NCI-H2196 (cell line): Measurements from ENCODE around the gene UBXN6.

Source experiments
- DNase-seq: peaks from one replicate; lab custom pipeline; 2025; ENCODE audit not compliant: unreplicated experiment; lab: John Stamatoyannopoulos, UW

UBXN6 gene

DNA sequence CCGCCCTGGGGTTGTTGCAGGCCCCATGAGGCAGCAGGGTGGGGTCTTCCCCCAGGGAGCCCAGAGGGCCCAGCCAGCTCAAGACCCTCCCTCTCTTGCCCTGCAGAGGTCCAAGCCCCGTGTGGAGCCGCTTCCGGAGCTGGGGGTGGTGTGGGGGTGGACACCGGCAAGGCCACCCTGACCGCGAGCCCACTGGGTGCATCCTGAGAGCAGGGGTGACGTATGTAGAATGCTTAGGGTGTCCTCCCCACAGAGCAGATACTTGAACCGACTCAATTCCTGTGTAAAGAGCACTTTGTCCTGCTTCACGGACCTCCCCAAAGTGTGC lies 14.8 kb downstream of the UBXN6 start:
- no peak for DNase-seq

DNA sequence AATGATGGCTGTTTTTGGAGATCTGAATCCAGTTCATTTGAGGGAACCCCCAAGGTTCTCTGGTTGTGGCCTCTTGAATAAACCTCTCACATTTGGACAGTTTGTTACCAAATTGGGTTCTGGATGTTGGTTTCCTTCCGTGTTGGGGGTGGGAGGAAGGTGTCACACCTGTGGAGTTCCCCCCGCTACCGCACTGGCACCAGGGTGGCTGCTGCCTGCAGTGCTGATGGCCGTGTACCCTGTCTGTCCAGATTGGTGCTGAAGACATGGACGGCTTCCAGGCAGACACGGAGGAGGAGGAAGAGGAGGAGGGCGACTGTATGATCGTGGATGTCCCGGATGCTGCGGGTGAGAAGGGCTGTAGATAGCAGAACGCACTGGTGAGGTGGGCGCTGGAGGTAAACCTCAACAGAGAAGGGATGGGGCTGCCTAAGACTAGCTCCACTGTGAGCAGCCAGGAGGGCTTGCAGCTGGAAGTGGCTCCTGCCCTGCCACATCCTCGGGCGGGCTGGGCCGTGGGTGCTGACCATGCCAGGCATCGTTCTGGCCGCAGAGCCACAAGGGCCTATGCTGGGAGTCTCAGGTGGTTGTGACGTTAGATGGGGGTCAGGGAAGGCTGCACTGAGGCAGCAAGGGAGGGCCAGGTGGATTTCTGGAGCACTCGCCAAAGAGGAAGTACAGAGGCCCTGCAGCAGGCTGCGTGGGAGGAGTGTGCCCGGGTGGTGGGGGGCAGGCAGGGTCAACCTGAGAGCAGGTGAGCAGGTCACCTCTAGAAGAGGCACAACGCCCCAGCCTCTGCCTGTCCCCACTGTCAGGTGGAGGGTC lies 15.4 kb downstream of the UBXN6 start:
- no peak for DNase-seq

DNA sequence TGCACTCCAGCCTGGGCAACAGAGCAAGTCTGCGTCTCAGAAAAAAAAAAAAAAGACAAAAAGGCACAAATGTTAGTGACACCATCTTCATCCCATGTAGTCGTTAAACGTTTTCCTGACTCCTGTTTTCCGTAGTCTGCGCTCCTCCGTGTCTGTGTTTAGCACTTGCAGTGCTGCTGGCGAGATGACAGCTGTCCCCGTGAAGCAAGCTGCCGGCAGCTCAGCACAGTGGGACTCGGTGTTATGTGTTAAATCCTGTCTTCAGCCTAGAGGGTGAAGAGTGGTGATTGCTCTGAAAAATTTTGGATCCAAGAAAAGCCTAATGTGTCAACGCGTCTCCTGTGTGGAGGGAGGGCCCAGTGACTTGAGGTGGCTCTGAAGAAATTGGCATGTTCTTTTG lies 18.4 kb downstream of the UBXN6 start:
- no peak for DNase-seq

DNA sequence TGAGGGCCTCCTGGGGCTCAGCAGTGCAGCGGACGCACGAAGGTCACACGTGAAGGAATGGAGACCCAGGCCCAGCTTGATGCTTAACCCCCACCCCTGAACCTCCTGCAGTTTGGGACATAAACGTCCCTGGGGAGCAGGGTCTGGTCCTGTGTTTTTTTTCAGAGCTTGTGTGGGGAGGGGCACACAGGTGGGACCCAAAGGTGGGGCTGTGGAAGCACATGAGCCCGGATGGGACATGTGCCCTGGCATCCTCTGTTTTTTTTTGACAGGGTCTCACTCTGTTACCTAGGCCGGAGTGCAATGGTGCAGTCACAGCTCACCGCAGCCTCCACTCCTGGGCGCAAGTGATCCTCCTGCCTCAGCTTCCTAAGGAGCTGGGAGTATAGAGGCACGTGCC lies 20.5 kb downstream of the UBXN6 start:
- no peak for DNase-seq

DNA sequence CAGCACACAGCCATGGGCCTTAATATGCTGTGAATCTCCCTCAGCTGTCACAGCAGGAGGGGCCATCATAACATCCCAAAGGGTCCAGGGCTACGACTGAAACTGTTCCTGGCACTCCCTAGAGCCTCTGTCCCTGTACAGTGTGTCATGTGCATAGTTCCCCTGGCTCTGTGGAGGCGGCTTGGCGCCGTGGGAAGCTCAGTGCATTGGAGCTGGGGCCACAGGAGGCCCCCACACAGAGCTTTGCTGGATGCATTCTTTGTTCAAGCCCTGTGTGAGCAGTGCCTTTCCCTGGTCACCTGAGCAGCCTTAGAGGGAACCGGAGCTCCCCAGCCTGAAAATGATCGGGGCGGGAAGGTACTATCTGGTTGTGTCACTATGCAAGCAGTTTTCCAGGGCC lies 21.4 kb downstream of the UBXN6 start:
- no peak for DNase-seq

DNA sequence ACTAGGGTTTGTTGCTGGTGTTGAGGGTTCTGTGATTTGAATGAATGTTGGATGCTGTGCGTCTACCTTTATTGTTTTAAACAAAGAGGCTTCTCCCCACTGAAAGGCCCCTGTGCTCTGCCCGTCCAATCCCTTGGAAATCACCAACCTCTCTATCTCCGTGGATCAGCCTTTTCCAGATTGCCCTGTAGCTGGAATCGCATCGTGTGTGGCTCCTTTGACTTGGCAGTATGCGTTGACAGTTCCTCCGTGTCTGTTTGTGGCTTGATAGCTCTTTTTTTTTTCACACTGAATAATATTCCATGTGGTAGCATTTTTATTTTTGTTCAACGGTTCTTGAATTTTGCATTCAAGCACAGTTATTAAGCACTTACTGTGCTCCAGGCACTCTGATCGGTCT lies 23.2 kb downstream of the UBXN6 start:
- DNase-seq, result no peak

DNA sequence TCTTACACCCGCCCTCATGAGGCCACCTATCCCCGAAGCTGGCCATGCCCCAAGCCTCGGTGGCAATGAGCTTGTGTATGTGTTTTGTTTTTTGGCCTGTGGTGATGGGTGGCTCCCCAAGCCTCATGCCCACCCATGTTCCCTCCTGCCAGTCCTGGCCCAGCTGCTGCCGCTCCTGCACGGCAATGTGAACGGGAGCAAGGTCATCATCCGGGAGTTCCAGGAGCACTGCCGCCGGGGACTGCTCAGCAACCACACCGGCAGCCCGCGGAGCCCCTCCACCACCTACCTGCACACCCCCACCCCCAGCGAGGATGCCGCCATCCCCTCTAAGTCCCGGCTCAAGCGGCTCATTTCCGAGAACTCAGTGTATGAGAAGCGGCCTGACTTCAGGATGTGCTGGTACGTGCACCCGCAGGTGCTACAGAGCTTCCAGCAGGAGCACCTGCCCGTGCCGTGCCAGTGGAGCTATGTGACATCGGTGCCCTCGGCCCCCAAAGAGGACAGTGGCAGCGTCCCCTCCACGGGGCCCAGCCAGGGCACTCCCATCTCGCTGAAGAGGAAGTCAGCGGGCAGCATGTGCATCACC lies 24.6 kb downstream of the UBXN6 start:
- DNase-seq, result no peak

DNA sequence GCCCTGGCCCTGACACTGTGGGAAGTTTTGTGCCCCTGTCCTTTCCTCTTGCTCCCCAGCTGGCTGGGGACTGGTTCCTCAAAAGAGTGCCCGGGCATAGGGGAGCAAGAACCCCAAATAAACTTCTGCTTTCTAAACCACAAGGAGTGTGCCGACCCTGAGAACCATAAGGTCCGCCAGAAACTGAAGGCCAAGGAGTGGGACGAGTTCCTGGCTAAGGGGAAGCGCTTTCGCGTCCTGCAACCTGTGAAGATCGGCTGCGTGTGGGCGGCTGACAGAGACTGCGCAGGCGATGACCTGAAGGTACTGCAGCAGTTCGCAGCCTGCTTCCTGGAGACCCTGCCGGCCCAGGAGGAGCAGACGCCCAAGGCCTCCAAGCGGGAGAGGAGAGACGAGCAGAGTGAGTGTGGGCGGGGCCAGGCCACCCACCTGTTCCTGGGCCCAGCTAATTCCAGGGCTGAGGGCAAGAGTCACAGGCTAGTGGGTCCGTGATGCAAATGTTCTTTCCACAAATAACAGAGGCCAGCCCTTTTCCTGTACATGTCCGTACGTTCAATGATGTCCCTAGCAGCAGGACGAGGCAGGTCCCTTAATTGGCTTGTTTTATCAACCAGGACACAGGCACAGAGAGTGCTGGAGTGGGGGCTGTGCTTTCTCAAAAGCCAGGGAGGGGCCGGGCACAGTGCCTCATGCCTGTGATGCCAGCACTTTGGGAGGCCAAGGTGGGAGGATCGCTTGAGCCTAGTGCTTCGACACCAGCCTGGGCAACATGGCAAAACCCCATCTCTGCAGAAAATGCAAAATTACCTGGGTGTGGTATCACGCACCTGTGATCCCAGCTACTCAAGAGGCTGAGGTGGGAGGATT lies 25.6 kb downstream of the UBXN6 start:
- DNase-seq, result no peak

DNA sequence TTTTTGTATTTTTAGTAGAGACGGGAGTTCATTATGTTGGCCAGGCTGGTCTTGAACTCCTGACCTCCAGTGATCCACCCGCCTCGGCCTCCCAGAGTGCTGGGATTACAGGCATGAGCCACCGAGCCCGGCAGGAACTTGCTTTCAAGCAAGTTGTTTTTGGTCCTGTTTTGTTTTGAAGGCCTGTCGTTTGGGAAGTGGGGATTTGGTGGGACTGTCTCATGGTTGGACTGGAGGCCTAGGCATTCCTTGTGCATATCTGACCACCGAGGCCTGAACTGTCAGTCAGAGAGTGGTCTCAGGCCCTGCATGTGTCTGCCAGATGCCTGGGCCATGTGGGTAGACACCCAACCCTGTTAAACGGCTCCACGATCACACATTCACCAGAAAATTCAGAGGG lies 26.3 kb downstream of the UBXN6 start:
- no peak for DNase-seq

DNA sequence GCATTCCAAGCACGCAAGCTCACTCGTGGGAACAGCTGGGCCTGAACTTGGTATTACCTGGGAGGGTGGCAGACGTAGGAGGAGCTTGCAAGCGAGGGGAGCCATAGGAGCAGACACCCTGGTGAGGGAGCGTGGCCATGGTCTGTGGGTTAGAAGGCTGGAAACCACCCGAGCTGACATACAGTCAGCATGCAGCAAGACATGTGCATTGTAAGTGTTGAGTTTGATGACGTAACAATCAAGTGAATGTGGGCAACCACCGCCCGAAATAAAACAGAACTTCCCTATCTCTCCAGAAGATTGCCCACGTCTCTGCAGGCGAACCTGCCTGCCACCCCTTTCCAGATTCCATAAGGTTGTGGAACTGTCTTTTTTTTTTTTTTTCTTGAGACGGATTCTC lies 26.8 kb downstream of the UBXN6 start:
- DNase-seq, result no peak

DNA sequence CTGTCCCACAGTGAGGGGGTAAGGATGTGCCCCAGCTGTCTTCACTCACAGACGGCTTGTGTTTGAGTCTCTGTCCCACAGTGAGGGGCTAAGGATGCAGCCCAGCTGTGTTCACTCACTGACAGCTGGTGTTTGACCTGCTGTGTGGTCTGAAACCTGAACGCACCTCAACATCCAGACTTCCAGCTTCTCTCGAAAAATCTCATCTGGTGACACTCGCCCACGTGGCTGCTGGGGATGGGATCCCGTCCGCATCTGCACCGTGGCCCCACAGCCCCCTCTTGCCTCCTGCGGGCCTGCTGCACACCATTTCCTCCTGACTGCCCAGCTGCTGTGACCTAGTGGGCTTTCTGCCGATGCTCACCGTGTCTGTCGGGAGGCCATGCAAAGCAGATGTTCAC lies 27.8 kb downstream of the UBXN6 start:
- no peak for DNase-seq

DNA sequence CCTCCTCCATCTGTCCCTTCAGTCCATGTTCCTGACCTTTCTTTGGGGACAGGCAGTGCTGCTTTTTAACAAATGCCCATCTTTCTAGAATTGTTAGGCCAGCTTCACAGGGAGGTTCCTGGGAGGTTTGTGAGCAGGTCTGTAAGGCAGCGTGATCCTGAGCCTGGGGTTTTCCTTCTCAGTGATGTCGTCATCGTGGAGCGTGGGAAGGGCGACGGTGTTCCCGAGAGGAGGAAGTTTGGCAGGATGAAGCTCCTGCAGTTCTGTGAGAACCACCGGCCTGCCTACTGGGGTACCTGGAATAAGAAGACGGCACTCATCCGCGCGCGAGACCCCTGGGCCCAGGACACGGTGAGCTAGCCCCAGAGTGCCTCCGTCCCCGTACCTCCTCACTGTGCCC lies 28.3 kb downstream of the UBXN6 start:
- no peak for DNase-seq

DNA sequence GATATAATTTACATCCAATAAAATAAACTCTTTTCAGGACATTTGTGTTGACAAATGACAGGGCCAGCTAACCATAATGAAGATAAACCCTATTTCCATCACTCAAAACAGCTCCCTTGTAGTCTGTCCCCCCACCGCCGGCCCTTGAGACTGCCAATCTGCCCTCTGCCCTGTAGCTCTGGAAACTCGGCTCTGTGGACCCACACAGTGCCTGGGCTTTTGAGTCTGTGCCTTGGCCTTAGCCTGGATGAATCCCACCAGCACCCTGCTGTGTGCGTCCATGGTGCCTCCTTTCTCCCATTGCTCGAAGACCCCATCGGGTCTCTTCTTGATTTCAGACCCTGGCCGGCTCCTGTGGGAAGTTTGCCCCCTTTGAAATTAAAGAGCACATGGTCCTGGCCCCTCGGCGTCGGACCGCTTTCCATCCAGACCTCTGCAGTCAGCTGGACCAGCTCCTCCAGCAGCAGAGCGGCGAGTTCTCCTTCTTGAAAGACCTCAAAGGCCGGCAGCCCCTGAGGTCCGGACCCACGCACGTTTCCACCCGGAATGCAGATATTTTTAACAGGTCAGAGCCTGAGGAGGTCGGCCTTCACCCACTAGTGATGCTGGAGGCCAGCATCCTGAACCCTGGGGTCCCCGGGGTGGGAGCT lies 29.1 kb downstream of the UBXN6 start:
- DNase-seq, result no peak

DNA sequence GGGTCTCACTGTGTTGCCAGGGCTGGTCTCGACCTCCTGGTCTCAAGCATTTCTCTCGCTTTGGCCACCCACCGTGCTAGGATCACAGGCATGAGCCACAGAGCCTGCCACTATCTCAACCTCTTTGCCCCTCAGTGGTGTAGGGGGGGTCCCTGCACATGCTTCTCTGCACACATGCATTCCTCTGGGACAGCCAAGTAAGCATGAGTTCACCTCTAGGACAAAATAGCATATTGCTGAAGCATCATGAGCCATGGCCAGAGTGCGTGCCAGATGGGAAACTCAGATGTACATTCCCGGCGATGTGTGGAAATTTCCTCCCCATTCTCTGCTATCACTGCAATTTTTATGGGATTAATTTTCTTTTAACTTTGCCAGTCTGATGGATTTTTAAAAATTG lies 32.1 kb downstream of the UBXN6 start:
- no peak for DNase-seq

DNA sequence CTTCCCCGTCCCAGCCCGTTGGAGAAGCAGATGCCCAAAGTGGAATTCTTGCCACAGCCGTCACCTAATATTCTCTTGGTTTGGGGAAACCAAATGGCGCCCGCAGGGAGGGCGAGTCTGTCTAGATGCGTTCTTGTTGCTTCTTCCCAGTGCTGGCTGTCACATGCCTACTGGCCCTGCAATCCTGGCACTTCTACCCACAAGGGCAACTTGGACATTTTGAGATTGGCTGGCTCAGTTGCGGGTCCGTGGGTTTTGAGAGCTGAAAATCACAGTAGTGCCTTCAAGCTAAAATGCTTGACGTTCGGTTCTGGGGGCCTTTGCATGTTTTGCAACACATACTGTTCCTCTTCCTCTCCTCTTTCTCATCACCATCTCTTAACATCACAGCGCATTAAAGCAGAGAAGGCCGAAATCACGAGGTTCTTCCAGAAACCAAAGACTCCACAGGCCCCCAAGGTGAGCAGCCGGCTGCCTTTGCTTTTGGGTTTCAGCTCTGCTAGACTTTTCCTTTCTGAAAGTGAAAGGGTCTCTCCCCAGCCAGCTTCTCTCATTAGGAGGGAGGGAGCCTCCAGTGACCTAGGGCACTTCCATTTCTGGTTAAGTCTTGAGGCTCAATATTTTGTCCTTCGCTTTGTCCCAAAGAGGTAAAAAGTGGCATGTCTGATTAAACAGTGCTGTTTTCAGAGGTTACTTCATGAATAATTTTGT lies 34.0 kb downstream of the UBXN6 start:
- no peak for DNase-seq

DNA sequence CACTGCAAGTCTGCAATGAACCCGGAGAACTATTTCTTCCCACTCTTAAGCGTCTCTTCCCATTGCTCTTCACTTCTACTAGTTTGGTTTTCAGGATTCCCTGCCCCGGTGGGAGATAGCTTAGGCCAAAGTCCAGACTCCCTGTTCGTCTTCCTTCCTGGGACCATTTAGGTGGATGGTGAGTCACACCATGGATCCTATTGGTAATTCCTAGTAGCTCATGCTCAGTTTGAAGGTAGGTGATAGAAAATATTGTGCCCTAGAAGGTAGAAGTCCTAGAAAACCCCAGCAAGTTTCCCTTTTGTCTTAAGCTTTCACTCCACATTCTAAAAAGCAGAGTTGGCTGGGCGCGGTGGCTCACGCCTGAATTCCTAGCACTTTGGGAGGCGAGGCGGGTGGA lies 41.3 kb downstream of the UBXN6 start:
- no peak for DNase-seq

DNA sequence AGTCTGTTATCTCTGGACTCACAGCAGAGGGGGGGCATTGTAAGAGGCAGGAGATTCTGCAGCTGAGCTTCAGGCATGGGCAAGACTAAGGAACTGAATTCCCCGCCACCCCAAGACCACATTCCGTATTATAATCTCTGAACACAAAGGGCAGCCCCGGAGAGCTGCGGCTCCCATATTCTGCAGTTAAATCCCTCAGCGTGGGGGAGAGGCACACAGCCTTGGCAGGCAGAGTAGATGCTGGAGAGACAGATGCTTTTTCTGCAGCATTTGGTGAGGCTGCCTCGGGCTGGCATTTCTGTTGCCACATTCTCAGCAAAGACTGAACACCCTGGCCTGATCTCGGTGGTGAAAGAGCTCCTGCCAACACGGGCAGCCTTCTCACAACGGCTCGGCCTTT lies 42.2 kb downstream of the UBXN6 start:
- DNase-seq, result no peak

DNA sequence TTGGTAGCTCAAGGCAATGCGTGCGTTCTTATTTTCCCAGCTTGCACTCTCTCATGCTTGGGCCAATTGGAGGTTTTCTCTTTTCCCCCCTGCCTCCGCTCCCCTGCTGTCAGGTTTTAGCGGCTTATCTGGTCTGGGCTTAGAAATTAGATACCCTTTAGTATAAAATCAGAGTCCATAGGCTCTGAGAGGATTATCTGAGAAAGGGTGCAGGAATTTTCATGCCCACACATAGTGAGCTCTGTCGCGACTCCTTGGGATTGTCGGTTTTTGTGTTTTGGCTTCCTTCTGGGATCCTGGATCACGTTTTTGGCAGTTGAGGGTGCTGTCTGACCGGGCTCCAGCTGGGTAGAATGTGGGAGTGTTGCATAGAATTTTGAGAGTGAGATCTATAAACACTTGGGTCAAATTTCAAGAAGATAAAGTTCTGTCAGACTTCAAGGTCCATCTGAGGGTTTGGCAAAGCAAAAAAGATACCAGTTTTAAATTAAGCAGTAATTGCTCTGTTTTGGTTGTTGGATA lies 42.7 kb downstream of the UBXN6 start:
- no peak for DNase-seq

DNA sequence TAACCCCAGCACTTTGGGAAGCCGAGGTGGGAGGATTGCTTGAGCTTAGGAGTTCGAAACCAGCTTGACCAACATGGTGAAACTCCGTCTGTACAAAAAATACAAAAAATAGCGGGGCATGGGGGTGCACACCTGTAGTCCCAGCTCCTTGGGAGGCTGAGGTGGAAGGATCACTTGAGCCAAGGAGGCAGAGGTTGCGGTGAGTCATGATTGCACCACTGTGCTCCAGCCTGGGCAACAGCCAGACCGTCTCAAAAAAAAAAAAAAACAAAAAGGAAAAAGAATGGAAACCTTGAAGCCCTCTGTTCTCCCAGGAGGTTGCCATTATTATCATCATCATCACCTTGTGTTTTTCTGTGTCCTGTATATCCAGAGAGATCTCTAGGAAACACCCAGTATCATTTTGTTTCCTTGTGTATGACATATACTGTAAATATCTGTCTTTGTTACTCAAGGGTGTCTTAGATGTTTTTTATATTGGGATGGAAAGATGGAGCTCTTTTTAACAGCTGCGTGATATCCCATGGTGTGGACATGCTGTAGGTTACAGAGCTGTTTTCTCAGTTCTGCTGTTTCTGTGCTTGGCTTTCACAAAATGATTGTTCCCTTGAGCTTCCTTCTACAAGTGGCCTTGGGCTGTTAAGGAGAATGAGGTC lies 43.3 kb downstream of the UBXN6 start:
- no peak for DNase-seq

DNA sequence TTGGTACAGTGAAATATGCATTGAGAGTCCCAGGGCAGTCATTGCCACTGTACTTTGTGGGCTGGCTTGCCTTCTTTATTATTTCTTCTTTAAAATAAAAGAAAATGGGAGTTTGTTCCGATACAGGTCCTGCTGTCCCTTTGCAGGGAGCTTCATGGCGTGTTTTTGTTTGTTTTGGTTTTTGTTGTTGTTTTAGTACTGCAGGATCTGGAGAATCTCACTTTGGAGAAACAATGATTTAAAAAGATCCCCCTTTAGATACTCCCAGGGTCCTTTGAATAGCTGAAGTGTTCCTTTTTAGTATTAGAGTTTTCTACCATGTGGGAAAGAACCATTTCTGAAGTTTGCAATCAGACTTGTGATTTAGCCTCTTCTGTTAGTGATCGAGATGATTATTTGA lies 44.0 kb downstream of the UBXN6 start:
- no peak for DNase-seq
